Measurements from ENCODE around the gene RDX.

Gene RDX

GRCh38 chr11:110173811-110174644, 122.4 kb downstream of the RDX start:
- DNase-seq = peak in 29 of 51 donors; percentile 5 to 68 (median 32)

- no peak for DNase-seq
Observed at GRCh38 chr11:110172468-110173065, 123.8 kb downstream of the RDX start.

- DNase-seq = no peak
Observed at GRCh38 chr11:110169738-110170137, 126.7 kb downstream of the RDX start.

- DNase-seq = no peak
Observed at GRCh38 chr11:110168033-110168803, 128.2 kb downstream of the RDX start.

GRCh38 chr11:110165039-110165925, 131.1 kb downstream of the RDX start:
- DNase-seq = no peak

GRCh38 chr11:110162216-110162615, 134.2 kb downstream of the RDX start:
- no peak for DNase-seq

- no peak for DNase-seq
Observed at GRCh38 chr11:110161061-110161460, 135.4 kb downstream of the RDX start.

GRCh38 chr11:110160437-110160836, 136.0 kb downstream of the RDX start:
- DNase-seq = no peak

- DNase-seq = no peak
Observed at GRCh38 chr11:110160016-110160415, 136.4 kb downstream of the RDX start.

GRCh38 chr11:110159476-110159875, 136.9 kb downstream of the RDX start:
- no peak for DNase-seq

- no peak for DNase-seq
Observed at GRCh38 chr11:110158317-110159200, 137.9 kb downstream of the RDX start.

GRCh38 chr11:110156503-110156902, 139.9 kb downstream of the RDX start:
- no peak for DNase-seq

GRCh38 chr11:110153474-110153873, 142.9 kb downstream of the RDX start:
- no peak for DNase-seq

- DNase-seq = no peak
Observed at GRCh38 chr11:110152199-110152598, 144.2 kb downstream of the RDX start.

GRCh38 chr11:110148775-110149744, 147.4 kb downstream of the RDX start:
- no peak for DNase-seq

- no peak for DNase-seq
Observed at GRCh38 chr11:110147962-110148709, 148.3 kb downstream of the RDX start.

- no peak for DNase-seq
Observed at GRCh38 chr11:110141812-110142211, 154.6 kb downstream of the RDX start.

GRCh38 chr11:110134110-110134509, 162.3 kb downstream of the RDX start:
- peak in 8 of 51 donors; percentile 11 to 59 (median 15) for DNase-seq
